Breast epithelium (tissue), 3 donors: Measurements from ENCODE around the gene ZNF215.

Experiments
- CTCF ChIP-seq, 3 donors: fragments of 450-650 bp; IDR thresholded peaks; one replicate each; pipeline ENCODE4 v1.5.1; 2016 to 2017; ENCODE audit warnings: antibody characterized with exemption in 3 of 3, mild to moderate bottlenecking in 3 of 3, moderate library complexity in 3 of 3
- POLR2A ChIP-seq: fragments of 450-650 bp; IDR thresholded peaks from one replicate; pipeline ENCODE4 v1.6.1; 2016; ENCODE audit warnings: antibody characterized with exemption, mild to moderate bottlenecking, moderate library complexity

GRCh38 chr11:6995703-6996102, 69.5 kb downstream of the ZNF215 start:
- TF ChIP-seq CTCF (IDR thresholded peaks at IDR 0.05) (no peak), POLR2A (no peak)
